ENCODE data around the gene MTCH2.
"Not testable (repeated sequence)": the region's sequence is repeated elsewhere in the genome, so short reads cannot be mapped to it uniquely, and the experiment has no call there.

MTCH2 gene

DNA sequence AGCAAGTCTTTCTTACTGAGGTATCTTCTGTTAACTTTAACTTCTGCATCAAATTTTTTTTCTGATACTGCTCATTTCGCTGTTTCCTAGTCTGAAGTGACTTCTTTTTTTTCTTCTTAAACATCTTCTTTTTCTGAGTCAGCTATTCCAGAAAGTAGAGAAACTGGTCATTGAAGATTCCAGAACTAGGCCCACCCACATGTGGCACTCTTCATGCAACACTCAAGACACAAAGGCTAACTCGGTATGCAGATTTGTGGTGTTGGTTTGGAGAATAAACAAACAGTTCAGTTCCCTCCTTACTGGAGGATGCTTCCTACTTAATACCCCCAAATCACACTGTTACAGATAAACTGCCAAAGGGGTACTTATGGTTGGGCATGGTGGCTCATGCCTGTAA lies 25.2 kb upstream of the MTCH2 start:
- Histone ChIP-seq H3K36me3 (no peaks in the 10 kb centered on the region), H3K4me3 (no peak overlapping the region), H3K9ac (no peak overlapping the region), H4K20me1 (no peaks in the 10 kb centered on the region), H3K27me3 (no peaks in the 10 kb centered on the region), H3K4me2 (no peak overlapping the region), H3K9me3 (no peaks in the 10 kb centered on the region), H3K4me1 (no peaks in the 10 kb centered on the region), H3K27ac (no peak overlapping the region)
- no peak for TF ChIP-seq Cebpa-rat (IDR thresholded peaks at IDR 0.05)

DNA sequence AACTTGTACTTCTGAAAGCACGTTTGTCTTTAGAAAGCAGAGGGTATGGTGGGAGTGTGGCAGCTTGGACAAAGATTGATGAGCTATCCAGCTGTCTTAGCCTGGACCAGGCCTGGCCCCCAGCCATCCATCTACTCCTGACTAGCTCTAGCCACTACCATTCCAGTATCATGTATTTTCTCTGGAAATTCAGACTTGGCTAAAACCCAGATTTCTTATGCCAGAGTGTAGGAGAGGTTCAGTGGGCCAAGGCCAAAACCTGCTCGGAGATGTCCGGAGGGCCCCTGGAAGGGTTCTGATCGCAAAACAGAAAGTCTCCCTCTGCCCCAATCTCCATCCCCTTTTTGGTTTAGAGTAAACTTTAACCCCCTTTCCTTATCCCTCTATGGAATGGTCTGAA lies 24.8 kb upstream of the MTCH2 start:
- H3K36me3 ChIP-seq: no peaks in the 10 kb centered on the region
- TF ChIP-seq Cebpa-rat (IDR thresholded peaks at IDR 0.05): no peak
- no peaks in the 10 kb centered on the region for H3K27me3 ChIP-seq
- no peak overlapping the region for H3K4me2 ChIP-seq
- H3K9ac ChIP-seq: no peak overlapping the region
- H3K9me3 ChIP-seq: no peaks in the 10 kb centered on the region
- H3K4me1 ChIP-seq: no peaks in the 10 kb centered on the region
- H3K27ac ChIP-seq: no peak overlapping the region
- no peaks in the 10 kb centered on the region for H4K20me1 ChIP-seq
- no peak overlapping the region for H3K4me3 ChIP-seq

DNA sequence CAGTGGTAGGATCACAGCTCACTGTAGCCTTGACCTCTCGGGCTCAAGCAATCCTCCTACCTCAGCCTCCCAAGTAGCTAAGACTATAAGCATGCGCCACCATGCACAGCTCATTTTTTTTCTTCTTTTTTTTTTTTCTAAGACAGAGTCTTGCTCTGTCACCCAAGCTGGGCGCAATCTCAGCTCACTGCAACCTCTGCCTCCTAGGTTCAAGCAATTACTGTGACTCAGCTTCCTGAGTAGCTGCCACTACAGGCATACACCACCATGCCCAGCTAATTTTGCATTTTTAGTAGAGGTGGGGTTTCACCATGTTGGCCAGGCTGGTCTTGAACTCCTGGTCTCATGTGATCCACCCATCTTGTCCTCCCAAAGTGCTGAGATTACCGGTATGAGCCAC lies 22.6 kb upstream of the MTCH2 start:
- H3K4me2 ChIP-seq, H3K27ac ChIP-seq, H3K4me3 ChIP-seq, H3K9me3 ChIP-seq, H3K4me1 ChIP-seq, H3K36me3 ChIP-seq, H3K27me3 ChIP-seq, H4K20me1 ChIP-seq, H3K9ac ChIP-seq: not testable (repeated sequence)

DNA sequence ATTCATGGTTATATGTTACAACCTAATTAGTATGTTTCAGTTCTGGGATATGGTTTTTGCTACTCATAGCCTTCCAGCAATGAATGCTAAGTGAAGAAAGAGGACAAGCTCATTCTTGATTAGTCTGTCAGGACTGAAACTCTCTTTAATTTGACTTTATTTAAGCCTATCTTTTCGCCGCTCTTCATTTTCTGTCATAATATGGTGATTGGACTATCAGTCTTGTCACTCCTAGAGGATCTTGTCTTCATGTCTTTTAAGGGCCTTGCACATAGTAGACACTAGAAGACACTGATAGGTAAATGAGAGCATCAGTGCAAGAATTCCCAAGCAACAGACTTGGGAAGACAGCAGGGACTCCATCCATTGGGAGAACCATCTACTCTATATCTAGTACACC lies 18.9 kb upstream of the MTCH2 start:
- no peaks in the 10 kb centered on the region for H3K36me3 ChIP-seq
- no peaks in the 10 kb centered on the region for H3K9me3 ChIP-seq
- TF ChIP-seq Cebpa-rat (IDR thresholded peaks at IDR 0.05): no peak
- no peak overlapping the region for H3K27ac ChIP-seq
- no peaks in the 10 kb centered on the region for H3K4me1 ChIP-seq
- H3K4me2 ChIP-seq: no peak overlapping the region
- no peaks in the 10 kb centered on the region for H3K27me3 ChIP-seq
- H4K20me1 ChIP-seq: no peaks in the 10 kb centered on the region
- H3K9ac ChIP-seq: no peak overlapping the region
- no peak overlapping the region for H3K4me3 ChIP-seq

DNA sequence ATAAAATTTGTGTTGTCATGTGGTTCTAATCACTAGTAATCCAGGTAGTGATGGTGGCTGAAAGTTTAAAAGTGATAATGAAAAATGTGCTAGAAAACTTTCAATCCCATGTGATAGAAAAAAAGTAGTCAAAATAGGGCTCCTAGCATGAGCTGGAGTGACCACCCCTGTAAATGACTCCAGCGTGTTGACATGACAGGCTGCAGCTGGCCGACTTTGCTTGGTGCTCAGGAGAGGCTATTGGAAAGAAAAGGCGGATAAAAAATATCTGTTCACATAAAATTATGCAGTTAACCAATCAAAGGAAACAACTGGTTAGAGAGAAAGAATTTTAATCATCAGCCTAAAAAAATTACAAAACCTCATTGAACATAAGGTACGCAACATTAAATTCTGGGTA lies 16.9 kb upstream of the MTCH2 start:
- no peaks in the 10 kb centered on the region for H3K27me3 ChIP-seq
- no peaks in the 10 kb centered on the region for H4K20me1 ChIP-seq
- no peak overlapping the region for H3K9ac ChIP-seq
- no peak overlapping the region for H3K4me2 ChIP-seq
- no peak overlapping the region for H3K27ac ChIP-seq
- no peak for TF ChIP-seq Cebpa-rat (IDR thresholded peaks at IDR 0.05)
- H3K36me3 ChIP-seq: no peaks in the 10 kb centered on the region
- H3K4me1 ChIP-seq: no peaks in the 10 kb centered on the region
- no peak overlapping the region for H3K4me3 ChIP-seq
- no peaks in the 10 kb centered on the region for H3K9me3 ChIP-seq

DNA sequence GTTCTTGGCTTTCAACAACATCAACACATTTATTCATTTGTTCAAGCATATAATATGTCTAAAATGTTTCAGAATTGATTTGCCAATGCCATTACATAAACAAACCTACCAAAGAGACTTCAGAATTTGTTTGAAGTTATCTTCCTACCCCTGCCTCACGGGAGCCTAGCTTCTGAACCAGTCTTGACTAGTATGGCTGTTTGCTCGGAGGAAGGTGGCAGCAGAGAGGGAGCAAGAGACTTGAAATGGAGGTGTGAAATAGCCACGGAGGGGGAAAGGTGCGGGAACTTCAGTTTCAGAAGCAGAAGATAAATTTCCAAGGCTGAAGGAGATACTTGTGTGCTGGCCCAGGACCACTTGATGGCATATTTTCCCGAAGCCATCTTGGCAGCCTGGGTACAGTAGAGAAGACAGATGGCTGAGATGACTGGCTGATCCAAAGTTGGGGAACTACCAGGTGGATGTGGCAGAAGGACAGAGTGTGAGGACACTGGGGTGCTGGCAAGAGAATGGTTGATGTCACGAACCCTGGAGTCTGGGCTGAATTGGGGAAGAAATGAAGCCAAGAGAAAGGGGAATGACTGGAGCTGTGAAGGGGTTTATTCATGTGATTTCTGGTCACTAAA lies 14.0 kb upstream of the MTCH2 start:
- Histone ChIP-seq H3K9ac (no peak overlapping the region), H3K27ac (no peak overlapping the region)
- TF ChIP-seq Cebpa-rat (IDR thresholded peaks at IDR 0.05): no peak

DNA sequence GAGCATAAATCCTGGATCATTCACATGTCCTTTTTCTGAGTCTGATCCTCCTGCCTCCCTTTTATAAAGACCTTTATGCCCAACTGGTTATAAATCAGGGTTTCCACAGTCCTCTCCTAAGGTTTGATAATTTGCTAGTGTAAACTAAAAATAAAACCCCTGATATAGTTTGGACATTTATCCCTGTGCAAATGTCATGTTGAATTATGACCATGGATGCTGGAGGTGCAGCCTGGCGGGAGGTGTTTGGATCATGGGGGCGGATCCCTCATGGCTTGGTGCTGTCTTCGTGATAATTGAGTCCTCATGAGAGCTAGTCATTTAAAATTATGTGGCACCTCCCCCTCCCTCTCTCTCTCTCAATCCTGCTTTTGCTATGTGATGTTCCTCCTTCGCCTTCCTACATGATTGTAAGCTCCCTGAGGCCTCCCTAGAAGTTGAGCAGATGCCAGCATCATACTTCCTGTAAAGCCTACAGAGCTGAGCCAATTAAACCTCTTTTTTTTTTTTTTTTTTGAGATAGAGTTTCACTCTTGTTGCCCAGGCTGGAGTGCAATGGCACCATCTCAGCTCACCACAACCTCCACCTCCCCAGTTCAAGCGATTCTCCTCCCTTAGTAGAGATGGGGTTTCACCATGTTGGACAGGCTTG lies 9.6 kb upstream of the MTCH2 start:
- H3K4me1 ChIP-seq: no peaks in the 10 kb centered on the region
- H3K27me3 ChIP-seq: no peaks in the 10 kb centered on the region
- TF ChIP-seq Cebpa-rat (IDR thresholded peaks at IDR 0.05): no peak
- H3K36me3 ChIP-seq: no peaks in the 10 kb centered on the region
- no peaks in the 10 kb centered on the region for H4K20me1 ChIP-seq
- H3K9me3 ChIP-seq: peaks cover 22% of the 10 kb centered on the region
- no peak overlapping the region for H3K4me2 ChIP-seq
- H3K27ac ChIP-seq: no peak overlapping the region
- no peak overlapping the region for H3K4me3 ChIP-seq
- no peak overlapping the region for H3K9ac ChIP-seq

More for the DNA sequence above, 14.0 kb upstream of the MTCH2 start:
- H3K36me3 ChIP-seq: no peaks in the 10 kb centered on the region
- peaks cover 16% of the 10 kb centered on the region for H3K9me3 ChIP-seq
- no peaks in the 10 kb centered on the region for H3K27me3 ChIP-seq
- no peak overlapping the region for H3K4me2 ChIP-seq
- H3K4me3 ChIP-seq: no peak overlapping the region
- no peaks in the 10 kb centered on the region for H4K20me1 ChIP-seq
- H3K4me1 ChIP-seq: no peaks in the 10 kb centered on the region

DNA sequence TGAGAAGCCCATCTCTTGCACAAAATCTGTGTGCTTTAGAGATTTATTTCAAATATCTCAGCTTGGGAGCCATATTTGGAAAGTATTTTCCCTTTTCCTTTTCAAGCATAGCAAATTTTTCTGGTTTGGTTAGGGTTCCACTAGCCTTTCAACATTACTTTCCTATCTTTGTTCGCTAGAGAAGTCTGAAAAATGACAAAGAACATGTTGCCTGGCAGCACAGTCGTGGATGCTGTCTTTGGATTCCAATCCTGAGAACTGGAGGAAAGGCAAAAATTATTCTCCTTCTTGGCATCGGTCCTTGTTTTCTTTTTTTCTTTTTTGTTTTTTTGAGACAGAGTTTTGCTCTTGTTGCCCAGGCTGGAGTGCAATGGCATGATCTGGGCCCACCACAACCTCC lies 6.9 kb upstream of the MTCH2 start:
- no peaks in the 10 kb centered on the region for H3K27me3 ChIP-seq
- no peak for TF ChIP-seq Cebpa-rat (IDR thresholded peaks at IDR 0.05)
- H3K4me1 ChIP-seq: no peaks in the 10 kb centered on the region
- no peak overlapping the region for H3K27ac ChIP-seq
- H3K9ac ChIP-seq: no peak overlapping the region
- H3K4me3 ChIP-seq: no peak overlapping the region
- H3K36me3 ChIP-seq: no peaks in the 10 kb centered on the region
- no peaks in the 10 kb centered on the region for H4K20me1 ChIP-seq
- H3K9me3 ChIP-seq: peaks cover 22% of the 10 kb centered on the region
- H3K4me2 ChIP-seq: no peak overlapping the region

DNA sequence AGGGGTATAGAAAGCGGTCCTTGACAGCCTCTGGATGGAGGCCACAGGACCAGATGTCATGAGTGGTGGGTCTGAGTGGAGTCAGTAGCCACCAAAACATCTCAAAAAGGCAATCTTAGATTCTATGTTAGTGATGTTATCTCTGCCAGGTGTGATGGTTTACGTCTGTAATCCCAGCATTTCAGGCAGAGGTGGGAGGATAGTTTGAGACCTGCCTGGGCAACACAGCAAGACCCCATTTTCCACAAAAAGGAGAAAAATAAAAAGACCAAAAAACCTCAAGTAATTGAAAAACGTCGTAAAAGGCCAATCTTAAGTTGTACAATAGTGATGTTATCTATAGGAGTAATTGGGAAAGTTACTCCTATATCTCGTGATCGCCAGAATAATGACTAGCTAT lies 3.7 kb upstream of the MTCH2 start:
- Histone ChIP-seq H3K9ac (no peak overlapping the region), H3K27me3 (no peaks in the 10 kb centered on the region), H3K4me2 (no peak overlapping the region), H3K9me3 (peaks cover 2% of the 10 kb centered on the region), H4K20me1 (no peaks in the 10 kb centered on the region; the same call in 1 of the 2 replicates), H3K27ac (no peak overlapping the region), H3K36me3 (no peaks in the 10 kb centered on the region), H3K4me1 (peaks cover 13% of the 10 kb centered on the region), H3K4me3 (no peak overlapping the region)
- TF ChIP-seq Cebpa-rat (IDR thresholded peaks at IDR 0.05): no peak

DNA sequence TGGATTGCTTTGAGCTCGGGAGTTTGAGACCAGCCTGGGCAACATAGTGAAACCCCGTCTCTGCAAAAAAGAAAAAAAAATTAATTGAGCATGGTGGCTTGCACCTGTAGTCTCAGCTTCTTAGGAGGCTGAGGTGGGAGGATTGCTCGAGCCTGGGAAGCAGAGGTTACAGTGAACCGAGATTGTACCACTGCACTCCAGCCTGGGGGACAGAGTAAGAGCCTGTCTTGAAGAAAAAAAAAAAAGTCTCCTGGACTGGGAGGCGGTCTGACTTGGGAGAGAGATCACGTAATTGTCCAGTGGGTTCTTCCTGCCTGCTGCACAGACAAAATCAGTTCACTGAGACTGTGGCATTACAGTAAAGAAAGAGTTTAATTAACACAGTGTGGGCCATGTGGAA lies 3.1 kb upstream of the MTCH2 start:
- Histone ChIP-seq H3K27ac (no peak overlapping the region), H3K9me3 (no peaks in the 10 kb centered on the region), H4K20me1 (peaks cover under 1% of the 10 kb centered on the region; the same call in 1 of the 2 replicates), H3K9ac (no peak overlapping the region), H3K36me3 (no peaks in the 10 kb centered on the region), H3K4me3 (no peak overlapping the region), H3K4me1 (peaks cover 18% of the 10 kb centered on the region), H3K27me3 (no peaks in the 10 kb centered on the region), H3K4me2 (no peak overlapping the region)
- no peak for TF ChIP-seq Cebpa-rat (IDR thresholded peaks at IDR 0.05)

Measured in BLaER1 (cell line).